H1 (cell line): ENCODE measurements around the gene EBF3. TPM values are rescaled to one million over a fixed set of nuclear protein-coding genes. Genes with fewer than 3 reads are reported as not detected.

ENCODE experiments used
- CTCF ChIA-PET: fragments of 300-600 bp; sonication (Branson Sonifier 250); formaldehyde crosslinking; loops from one replicate; lab custom pipeline; 2021; ENCODE audit not compliant: partially characterized antibody; lab: Charles Lee
- POLR2A ChIA-PET: fragments of 300-600 bp; sonication (Branson Sonifier 250); formaldehyde crosslinking; loops from one replicate; lab custom pipeline; 2021; ENCODE audit warnings: inconsistent platforms; ENCODE audit not compliant: partially characterized antibody; lab: Charles Lee
- DNase-seq, 2 experiments: peaks; one replicate each; pipeline versions ENCODE4 v3.0.0 to v3.0.0-alpha.2; 2010 to 2022; ENCODE audit warnings: low spot score in 2 of 2, low read depth in 1 of 2, mixed read lengths in 1 of 2
- FAIRE-seq: peaks from 2 replicates; lab custom pipeline; 2011; peaks lifted over from hg19 to GRCh38; lab: Jason Lieb, UNC
- H2AFZ ChIP-seq: 2 replicates; pipeline ENCODE4 v1.8.1; 2012; ENCODE audit warnings: low read length, inconsistent platforms
- H2AK5ac ChIP-seq: 2 replicates; pipeline ENCODE4 v1.6.1; 2013; ENCODE audit warnings: low read depth, low read length
- H2BK120ac ChIP-seq: replicated peaks from 2 replicates; pipeline ENCODE3; 2013; ENCODE audit warnings: low read depth, low read length, inconsistent platforms
- H2BK12ac ChIP-seq: 2 replicates; pipeline ENCODE4 v1.6.1; 2013; ENCODE audit warnings: low read depth, low read length
- H2BK15ac ChIP-seq: 2 replicates; pipeline ENCODE4 v1.6.1; 2013; ENCODE audit warnings: low read length
- H2BK20ac ChIP-seq: 2 replicates; pipeline ENCODE4 v1.6.1; 2013; ENCODE audit warnings: low read length
- H2BK5ac ChIP-seq: 2 replicates; pipeline ENCODE4 v1.6.1; 2013; ENCODE audit warnings: low read depth, low read length
- H3K14ac ChIP-seq: 2 replicates; pipeline ENCODE4 v1.6.1; 2013; ENCODE audit warnings: inconsistent platforms; ENCODE audit not compliant: insufficient read length
- H3K18ac ChIP-seq: 2 replicates; pipeline ENCODE4 v1.6.1; 2013; ENCODE audit warnings: low read length; ENCODE audit errors: extremely low read depth
- H3K23ac ChIP-seq: 2 replicates; pipeline ENCODE4 v1.6.1; 2013; ENCODE audit warnings: inconsistent platforms; ENCODE audit not compliant: insufficient read length
- H3K23me2 ChIP-seq: 2 replicates; pipeline ENCODE4 v1.6.1; 2013; ENCODE audit warnings: low read depth, low read length
- H3K27ac ChIP-seq: 2 replicates; pipeline ENCODE4 v1.6.1; 2011; ENCODE audit warnings: low read depth, low read length, inconsistent platforms
- H3K27me3 ChIP-seq, 4 experiments: replicated peaks in 1 of 4; 1 replicate in 1 of 4; 2 replicates in 3 of 4; pipeline versions ENCODE4 v1.6.1 to v1.8.1; 2011 to 2013; ENCODE audit warnings: low read length in 3 of 4, mild to moderate bottlenecking in 3 of 4, inconsistent platforms in 2 of 4, mixed read lengths in 2 of 4, moderate library complexity in 1 of 4; ENCODE audit not compliant: control insufficient read depth in 3 of 4, insufficient read depth in 3 of 4; ENCODE audit errors: extremely low read depth in 1 of 4
- H3K36me3 ChIP-seq, 4 experiments: 2 replicates each; pipeline versions ENCODE4 v1.6.1 to v1.8.1; 2011 to 2013; ENCODE audit warnings: mild to moderate bottlenecking in 4 of 4, low read length in 3 of 4, moderate library complexity in 2 of 4, control low read depth in 1 of 4, inconsistent platforms in 1 of 4; ENCODE audit not compliant: insufficient read depth in 4 of 4, control insufficient read depth in 2 of 4
- H3K4ac ChIP-seq: replicated peaks from 2 replicates; pipeline ENCODE3; 2013; ENCODE audit warnings: low read length, low read depth, mixed read lengths, inconsistent platforms; ENCODE audit not compliant: insufficient read length
- H3K4me1 ChIP-seq, 4 experiments: replicated peaks in 1 of 4; 1 replicate in 1 of 4; 2 replicates in 3 of 4; pipeline versions ENCODE4 v1.6.1 to v1.8.1; 2011 to 2013; ENCODE audit warnings: low read length in 3 of 4, inconsistent platforms in 2 of 4, mixed read lengths in 1 of 4; ENCODE audit not compliant: insufficient read depth in 4 of 4, control insufficient read depth in 3 of 4
- H3K4me2 ChIP-seq, 2 experiments: 2 replicates each; pipeline versions ENCODE4 v1.6.1 to v1.8.1; 2011 to 2013; ENCODE audit warnings: low read depth in 2 of 2, low read length in 2 of 2, control low read depth in 1 of 2, inconsistent platforms in 1 of 2, mild to moderate bottlenecking in 1 of 2; ENCODE audit not compliant: insufficient read depth in 1 of 2
- H3K4me3 ChIP-seq, 4 experiments: fragments of 200-600, 300-600 bp in 1 of 4; sonication (generic), shearing (Covaris generic), sonication (Bioruptor Twin) in 1 of 4; 2 replicates each; pipeline versions ENCODE4 v1.5.1 to v1.8.1; 2011 to 2016; ENCODE audit warnings: low read length in 4 of 4, low read depth in 3 of 4, control low read depth in 2 of 4, inconsistent platforms in 2 of 4, mild to moderate bottlenecking in 2 of 4, mixed read lengths in 1 of 4, moderate library complexity in 1 of 4; ENCODE audit not compliant: insufficient read depth in 2 of 4; ENCODE audit errors: extremely low read depth in 1 of 4
- H3K56ac ChIP-seq: replicated peaks from 2 replicates; pipeline ENCODE3; 2013; ENCODE audit warnings: low read depth, mild to moderate bottlenecking, mixed read lengths, low read length, inconsistent platforms; ENCODE audit not compliant: insufficient read length
- H3K79me1 ChIP-seq: 2 replicates; pipeline ENCODE4 v1.6.1; 2013; ENCODE audit warnings: low read depth, low read length, control low read depth
- H3K79me2 ChIP-seq, 2 experiments: 2 replicates each; pipeline versions ENCODE4 v1.6.1 to v1.8.1; 2012 to 2013; ENCODE audit warnings: low read length in 2 of 2, mild to moderate bottlenecking in 2 of 2, inconsistent platforms in 1 of 2; ENCODE audit not compliant: insufficient read depth in 2 of 2, control insufficient read depth in 1 of 2
- H3K9ac ChIP-seq, 4 experiments: replicated peaks in 1 of 4; 1 replicate in 1 of 4; 2 replicates in 3 of 4; pipeline versions ENCODE4 v1.6.1 to v1.8.1; 2011 to 2013; ENCODE audit warnings: low read depth in 3 of 4, low read length in 3 of 4, control low read depth in 2 of 4, mild to moderate bottlenecking in 2 of 4, moderate library complexity in 2 of 4, inconsistent platforms in 1 of 4; ENCODE audit errors: extremely low read depth in 1 of 4
- H3K9me3 ChIP-seq, 2 experiments: 2 replicates each; pipeline versions ENCODE4 v1.6.1 to v1.8.1; 2012 to 2013; ENCODE audit warnings: mild to moderate bottlenecking in 2 of 2, moderate library complexity in 2 of 2, control low read depth in 1 of 2, inconsistent platforms in 1 of 2, low read depth in 1 of 2, low read length in 1 of 2, mixed read lengths in 1 of 2; ENCODE audit not compliant: insufficient read depth in 2 of 2
- H4K20me1 ChIP-seq, 2 experiments: replicated peaks in 1 of 2; 2 replicates each; pipeline versions ENCODE3 to v1.8.1; 2011 to 2013; ENCODE audit warnings: inconsistent platforms in 2 of 2, low read length in 2 of 2, mild to moderate bottlenecking in 1 of 2; ENCODE audit not compliant: insufficient read depth in 2 of 2, control insufficient read depth in 1 of 2
- H4K5ac ChIP-seq: 2 replicates; pipeline ENCODE4 v1.6.1; 2013; ENCODE audit warnings: low read length, low read depth, mixed read lengths, inconsistent platforms; ENCODE audit not compliant: insufficient read length
- H4K8ac ChIP-seq: 2 replicates; pipeline ENCODE4 v1.8.0; 2013; ENCODE audit warnings: mild to moderate bottlenecking, moderate library complexity, low read length, inconsistent platforms; ENCODE audit not compliant: insufficient read depth; ENCODE audit errors: extremely low read depth
- H4K91ac ChIP-seq: replicated peaks from 2 replicates; pipeline ENCODE3; 2013; ENCODE audit warnings: low read length, mixed read lengths, inconsistent platforms; ENCODE audit not compliant: insufficient read length
- ASH2L ChIP-seq: fragments of 200-600, 300-600 bp; sonication (generic); IDR thresholded peaks from one replicate; pipeline ENCODE4 v1.7.1; 2017; ENCODE audit warnings: low read length
- BACH1 ChIP-seq: IDR thresholded peaks from 2 replicates; pipeline ENCODE4 v1.6.1; 2012; ENCODE audit warnings: low read length, improper control_type of control experiment
- CEBPB ChIP-seq: IDR thresholded peaks from 2 replicates; pipeline ENCODE4 v1.6.1; 2012; ENCODE audit warnings: low read depth, low read length
- HDAC2 ChIP-seq, 2 experiments: fragments of 300-600 bp in 1 of 2; sonication (generic) in 1 of 2; IDR thresholded peaks; 2 replicates each; pipeline ENCODE4 v1.6.1; 2011 to 2012; ENCODE audit warnings: low read depth in 2 of 2, low read length in 2 of 2, mild to moderate bottlenecking in 2 of 2, moderate library complexity in 2 of 2, borderline replicate concordance in 1 of 2, inconsistent platforms in 1 of 2
- NANOG ChIP-seq: IDR thresholded peaks from 2 replicates; pipeline ENCODE4 v1.6.1; 2011; ENCODE audit warnings: low read length, low read depth, mild to moderate bottlenecking, inconsistent platforms; ENCODE audit not compliant: insufficient read depth, poor library complexity, severe bottlenecking
- PHF8 ChIP-seq: fragments of 200-600 bp; sonication (generic); conservative IDR thresholded peaks from 2 replicates; pipeline ENCODE4 v1.7.1; 2012; ENCODE audit warnings: low read depth, mild to moderate bottlenecking, inconsistent platforms, low read length, moderate library complexity
- RAD21 ChIP-seq, 2 experiments: IDR thresholded peaks in 1 of 2; conservative IDR thresholded peaks in 1 of 2; 2 replicates each; pipeline ENCODE4 v1.6.1; 2011; ENCODE audit warnings: low read depth in 2 of 2, low read length in 2 of 2, improper control_type of control experiment in 1 of 2, inconsistent platforms in 1 of 2, mild to moderate bottlenecking in 1 of 2, moderate library complexity in 1 of 2
- RFX5 ChIP-seq: IDR thresholded peaks from 2 replicates; pipeline ENCODE4 v1.6.1; 2011; ENCODE audit warnings: low read depth, low read length, improper control_type of control experiment, borderline replicate concordance
- SIRT6 ChIP-seq: IDR thresholded peaks from one replicate; pipeline ENCODE4 v1.7.1; 2012; ENCODE audit warnings: low read length, inconsistent platforms
- SIX5 ChIP-seq: IDR thresholded peaks from 2 replicates; pipeline ENCODE4 v1.6.1; 2011; ENCODE audit warnings: mild to moderate bottlenecking, low read depth, low read length
- TAF7 ChIP-seq: optimal IDR thresholded peaks from 2 replicates; pipeline ENCODE3; 2011; ENCODE audit warnings: low read depth, mild to moderate bottlenecking, inconsistent platforms, low read length, moderate library complexity, borderline replicate concordance
- TBP ChIP-seq: IDR thresholded peaks from 2 replicates; pipeline ENCODE4 v1.6.1; 2011; ENCODE audit warnings: low read depth, low read length, improper control_type of control experiment
- TEAD4 ChIP-seq: IDR thresholded peaks from 2 replicates; pipeline ENCODE4 v1.6.1; 2012; ENCODE audit warnings: low read depth, low read length, inconsistent platforms, mixed read lengths
- WGBS, 2 experiments: shearing (Covaris generic) in 1 of 2; methylation state at CpG; one replicate each; pipeline versions ENCODE4 v1.1.6 to v1.1.7; 2013 to 2015; ENCODE audit warnings: low lambda C conversion rate in 2 of 2, mixed read lengths in 2 of 2, inconsistent platforms in 1 of 2, low coverage in 1 of 2, missing lambda C conversion rate in 1 of 2; ENCODE audit not compliant: insufficient replicate concordance in 2 of 2, insufficient coverage in 1 of 2, insufficient read length in 1 of 2; ENCODE audit errors: extremely low coverage in 1 of 2, missing lambda C conversion rate in 1 of 2; 5-methylcytosine and 5-hydroxymethylcytosine counted together
- polyA plus RNA-seq, 7 experiments: library from polyadenylated mRNA; depleted of rRNA in 3 of 7; stranded (reverse) in 5 of 7; unstranded in 2 of 7; fragments of >200 nt in 5 of 7; fragments of 200-250 nt in 2 of 7; gene quantifications; 1 replicate in 5 of 7; 2 replicates in 1 of 7; 4 replicates in 1 of 7; pipeline versions ENCODE4 v1.2.1 to v1.2.3, GENCODE V29; 2011 to 2013; ENCODE audit warnings: missing spikeins in 2 of 7, mixed read lengths in 2 of 7
- total RNA-seq: library from RNA; stranded (reverse); fragmentation: NEBNext Ultra II Directional; extraction: Animal tissue kit (Norgen Biotek cat#: 25700); gene quantifications from 2 replicates; pipeline ENCODE4 v1.2.1, GENCODE V29; 2021
- TF ChIP-seq, protein P1 (sequence below): IDR thresholded peaks from 2 replicates; pipeline ENCODE4 v1.6.1; 2011; ENCODE audit warnings: low read length, improper control_type of control experiment

The EBF3 gene
- total and polyA plus RNA-seq, 2 of the 8 experiments (the other 6 are each of a cell fraction or from before 2014, with no cell fraction given), result 0.08 to 0.26 TPM

DNA sequence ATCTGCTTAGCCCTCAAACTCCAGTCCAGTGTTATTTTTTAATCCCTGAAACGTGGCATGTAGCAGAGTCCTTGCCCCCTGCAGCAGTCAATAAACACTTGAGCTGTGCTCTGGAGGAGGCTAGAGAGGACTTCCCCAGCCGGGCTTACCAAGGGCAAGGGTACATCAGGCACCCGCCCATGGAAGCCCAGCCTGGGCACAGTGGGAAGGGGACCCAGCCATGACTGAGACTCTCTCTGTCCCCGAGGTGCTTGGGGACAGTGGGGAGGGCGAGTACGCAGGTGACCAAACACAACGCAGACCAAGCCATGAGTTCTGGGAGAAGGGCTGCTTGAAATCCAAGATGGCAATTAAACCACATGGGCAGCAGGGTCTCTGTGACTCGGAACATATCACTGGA, 45.2 kb downstream of the EBF3 start:
- Histone ChIP-seq H4K5ac (no peak overlapping the region), H2BK12ac (no peak overlapping the region), H4K8ac (no peak overlapping the region; the same call in 1 of the 2 replicates), H3K56ac (no peak overlapping the region), H2AFZ (no peak overlapping the region), H2BK5ac (no peak overlapping the region), H3K27ac (no peak overlapping the region), H3K4me1 (no peaks in the 10 kb centered on the region), H2BK20ac (no peak overlapping the region), H4K20me1 (no peaks in the 10 kb centered on the region), H3K23me2 (no peaks in the 10 kb centered on the region), H2BK15ac (no peak overlapping the region), H3K4me3 (no peak overlapping the region), H2AK5ac (no peak overlapping the region), H2BK120ac (no peak overlapping the region), H3K79me2 (no peaks in the 10 kb centered on the region), H4K91ac (no peak overlapping the region), H3K4me2 (no peak overlapping the region), H3K36me3 (no peaks in the 10 kb centered on the region), H3K9me3 (no peaks in the 10 kb centered on the region), H3K79me1 (no peaks in the 10 kb centered on the region), H3K18ac (no peak overlapping the region), H3K14ac (no peak overlapping the region), H3K9ac (no peak overlapping the region), H3K27me3 (no peaks in the 10 kb centered on the region), H3K4ac (no peak overlapping the region), H3K23ac (no peak overlapping the region)
- FAIRE-seq (no peak), DNase-seq (no peak)
- CTCF ChIA-PET, result interaction anchor here (1.0 to 1.6 kb wide), 6 partner anchors 8 to 43 kb away, joined by 3 to 4 read pairs (median 3); no protein-coding TSS in a partner anchor
- WGBS, 2 experiments, result 83% methylated on average over 8 of the region's 8 CpGs; no CpG with 5 or more reads in 1 of the 2 experiments
- POLR2A ChIA-PET, result no interaction called here
- no peak for TF ChIP-seq TAF7
- TF ChIP-seq BACH1, result no peak
- no peak for TF ChIP-seq HDAC2 (IDR thresholded peaks at IDR 0.05; ENCODE audit: borderline replicate concordance in 1 of 2, low read depth in 2 of 2, low read length in 2 of 2)
- no peak for TF ChIP-seq ASH2L
- TF ChIP-seq PHF8, result no peak
- TF ChIP-seq SIX5, result no peak
- no peak for TF ChIP-seq RFX5
- TF ChIP-seq, protein P1, sequence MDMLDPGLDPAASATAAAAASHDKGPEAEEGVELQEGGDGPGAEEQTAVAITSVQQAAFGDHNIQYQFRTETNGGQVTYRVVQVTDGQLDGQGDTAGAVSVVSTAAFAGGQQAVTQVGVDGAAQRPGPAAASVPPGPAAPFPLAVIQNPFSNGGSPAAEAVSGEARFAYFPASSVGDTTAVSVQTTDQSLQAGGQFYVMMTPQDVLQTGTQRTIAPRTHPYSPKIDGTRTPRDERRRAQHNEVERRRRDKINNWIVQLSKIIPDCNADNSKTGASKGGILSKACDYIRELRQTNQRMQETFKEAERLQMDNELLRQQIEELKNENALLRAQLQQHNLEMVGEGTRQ, result no peak
- TF ChIP-seq TEAD4, result no peak
- TF ChIP-seq TBP, result no peak
- no peak for TF ChIP-seq NANOG
- no peak for TF ChIP-seq SIRT6
- no peak for TF ChIP-seq CEBPB
- no peak for TF ChIP-seq RAD21 (IDR thresholded peaks at IDR 0.05 in 1 of 2, conservative IDR thresholded peaks at IDR 0.05 in 1 of 2; ENCODE audit: low read depth in 2 of 2, low read length in 2 of 2)
